Hepatocyte (in vitro differentiated cells): ENCODE results near the gene TUBAL3. TPM values are rescaled to one million over a fixed set of nuclear protein-coding genes. Genes with fewer than 3 reads are reported as not detected.

Experiments used
- DNase-seq: peaks from one replicate; pipeline ENCODE4 v3.0.0-alpha.2; 2016; ENCODE audit warnings: low spot score
- H2AFZ ChIP-seq: fragments of 200-600 bp; sonication (generic); 2 replicates; pipeline ENCODE4 v1.6.0; 2016; ENCODE audit warnings: antibody characterized with exemption, mild to moderate bottlenecking
- H3K27ac ChIP-seq: fragments of 200-600 bp; sonication (generic); 2 replicates; pipeline ENCODE4 v1.5.1; 2016; ENCODE audit warnings: mild to moderate bottlenecking
- H3K27me3 ChIP-seq: fragments of 200-600 bp; sonication (generic); 2 replicates; pipeline ENCODE4 v1.6.1; 2016
- H3K36me3 ChIP-seq: fragments of 200-600 bp; sonication (generic); replicated peaks from 2 replicates; pipeline ENCODE4 v1.5.1; 2016; ENCODE audit warnings: low read depth; ENCODE audit not compliant: insufficient read depth
- H3K4me1 ChIP-seq: fragments of 200-600 bp; sonication (generic); 2 replicates; pipeline ENCODE4 v1.5.1; 2016; ENCODE audit warnings: mild to moderate bottlenecking, moderate library complexity; ENCODE audit not compliant: insufficient read depth
- H3K4me2 ChIP-seq: fragments of 200-600 bp; sonication (generic); 2 replicates; pipeline ENCODE4 v1.6.0; 2016
- H3K4me3 ChIP-seq: fragments of 200-600 bp; sonication (generic); 2 replicates; pipeline ENCODE4 v1.5.1; 2016; ENCODE audit warnings: mild to moderate bottlenecking
- H3K79me2 ChIP-seq: fragments of 200-600 bp; sonication (generic); 2 replicates; pipeline ENCODE4 v1.6.0; 2017; ENCODE audit warnings: mild to moderate bottlenecking
- H3K9me2 ChIP-seq: fragments of 200-600 bp; sonication (generic); replicated peaks from 2 replicates; pipeline ENCODE4 v1.6.0; 2017; ENCODE audit warnings: mild to moderate bottlenecking; ENCODE audit not compliant: insufficient read depth
- H3K9me3 ChIP-seq: fragments of 200-600 bp; sonication (generic); 2 replicates; pipeline ENCODE4 v1.5.1; 2016; ENCODE audit warnings: low read depth, mild to moderate bottlenecking
- H4K20me1 ChIP-seq: fragments of 200-600 bp; sonication (generic); 2 replicates; pipeline ENCODE4 v1.6.0; 2016; ENCODE audit warnings: mild to moderate bottlenecking; ENCODE audit not compliant: insufficient read depth, poor library complexity, severe bottlenecking
- EZH2 ChIP-seq: fragments of 200-600 bp; sonication (generic); IDR thresholded peaks from 2 replicates; pipeline ENCODE4 v1.6.1; 2016; ENCODE audit warnings: antibody characterized with exemption, mild to moderate bottlenecking, borderline replicate concordance
- EZH2phosphoT487 ChIP-seq: fragments of 200-600 bp; sonication (generic); IDR thresholded peaks from one replicate; pipeline ENCODE4 v1.6.1; 2018; ENCODE audit warnings: antibody characterized with exemption, mild to moderate bottlenecking, low read depth, moderate library complexity; ENCODE audit not compliant: unreplicated experiment, severe bottlenecking
- WGBS: methylation state at CpG from one replicate; pipeline ENCODE4 v1.1.6; 2016; ENCODE audit warnings: low lambda C conversion rate; ENCODE audit errors: missing lambda C conversion rate; 5-methylcytosine and 5-hydroxymethylcytosine counted together
- polyA plus RNA-seq: library from polyadenylated mRNA; unstranded; fragments of >200 nt; fragmentation: Nextera tagmentation; extraction: Ambion mirVana; gene quantifications from 2 replicates; pipeline ENCODE4 v1.2.1, GENCODE V29; 2016
- total RNA-seq: library from RNA; depleted of rRNA; stranded (reverse); fragments of >200 nt; gene quantifications from 2 replicates; pipeline ENCODE4 v1.2.3, GENCODE V29; 2014
- TF ChIP-seq, protein P1 (sequence below): fragments of 200-600 bp; sonication (generic); IDR thresholded peaks from 2 replicates; pipeline ENCODE4 v1.5.1; 2016; ENCODE audit warnings: antibody characterized with exemption, mild to moderate bottlenecking; ENCODE audit not compliant: poor library complexity

TUBAL3 gene
- total and polyA plus RNA-seq, 2 experiments from 2014 or later: 0.58 to 1.7 TPM

DNA sequence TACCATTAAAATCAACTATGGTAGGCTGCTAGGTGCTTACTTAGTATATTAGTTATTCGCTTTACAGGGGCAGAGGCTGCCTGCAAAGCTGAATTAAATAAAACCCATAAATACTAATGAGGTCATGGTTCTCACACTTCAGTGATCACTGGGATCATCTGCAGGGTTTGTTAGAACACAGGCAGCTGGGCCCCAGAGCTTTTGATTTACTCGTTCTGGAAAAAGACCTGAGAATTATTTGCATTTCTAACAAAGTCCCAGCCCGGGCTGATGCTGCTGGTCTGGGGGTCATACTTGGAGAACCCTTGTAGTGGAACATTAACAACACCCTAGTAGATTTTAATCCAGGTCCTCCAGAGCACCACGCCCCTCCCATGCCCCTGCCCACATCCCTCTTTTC is 31.3 kb downstream of the TUBAL3 start:
- Histone ChIP-seq H2AFZ (no peak overlapping the region), H3K4me3 (no peak overlapping the region), H3K27me3 (no peaks in the 10 kb centered on the region), H3K9me3 (no peaks in the 10 kb centered on the region), H3K36me3 (no peaks in the 10 kb centered on the region), H3K4me1 (no peaks in the 10 kb centered on the region), H4K20me1 (no peaks in the 10 kb centered on the region), H3K9me2 (no peaks in the 10 kb centered on the region), H3K27ac (no peak overlapping the region), H3K4me2 (no peak overlapping the region), H3K79me2 (no peaks in the 10 kb centered on the region)
- TF ChIP-seq, protein P1, sequence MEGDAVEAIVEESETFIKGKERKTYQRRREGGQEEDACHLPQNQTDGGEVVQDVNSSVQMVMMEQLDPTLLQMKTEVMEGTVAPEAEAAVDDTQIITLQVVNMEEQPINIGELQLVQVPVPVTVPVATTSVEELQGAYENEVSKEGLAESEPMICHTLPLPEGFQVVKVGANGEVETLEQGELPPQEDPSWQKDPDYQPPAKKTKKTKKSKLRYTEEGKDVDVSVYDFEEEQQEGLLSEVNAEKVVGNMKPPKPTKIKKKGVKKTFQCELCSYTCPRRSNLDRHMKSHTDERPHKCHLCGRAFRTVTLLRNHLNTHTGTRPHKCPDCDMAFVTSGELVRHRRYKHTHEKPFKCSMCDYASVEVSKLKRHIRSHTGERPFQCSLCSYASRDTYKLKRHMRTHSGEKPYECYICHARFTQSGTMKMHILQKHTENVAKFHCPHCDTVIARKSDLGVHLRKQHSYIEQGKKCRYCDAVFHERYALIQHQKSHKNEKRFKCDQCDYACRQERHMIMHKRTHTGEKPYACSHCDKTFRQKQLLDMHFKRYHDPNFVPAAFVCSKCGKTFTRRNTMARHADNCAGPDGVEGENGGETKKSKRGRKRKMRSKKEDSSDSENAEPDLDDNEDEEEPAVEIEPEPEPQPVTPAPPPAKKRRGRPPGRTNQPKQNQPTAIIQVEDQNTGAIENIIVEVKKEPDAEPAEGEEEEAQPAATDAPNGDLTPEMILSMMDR: no peak
- TF ChIP-seq EZH2 (no peak), EZH2phosphoT487 (no peak)
- DNase-seq: no peak
- 81% methylated on average over 4 of the region's 4 CpGs for WGBS

DNA sequence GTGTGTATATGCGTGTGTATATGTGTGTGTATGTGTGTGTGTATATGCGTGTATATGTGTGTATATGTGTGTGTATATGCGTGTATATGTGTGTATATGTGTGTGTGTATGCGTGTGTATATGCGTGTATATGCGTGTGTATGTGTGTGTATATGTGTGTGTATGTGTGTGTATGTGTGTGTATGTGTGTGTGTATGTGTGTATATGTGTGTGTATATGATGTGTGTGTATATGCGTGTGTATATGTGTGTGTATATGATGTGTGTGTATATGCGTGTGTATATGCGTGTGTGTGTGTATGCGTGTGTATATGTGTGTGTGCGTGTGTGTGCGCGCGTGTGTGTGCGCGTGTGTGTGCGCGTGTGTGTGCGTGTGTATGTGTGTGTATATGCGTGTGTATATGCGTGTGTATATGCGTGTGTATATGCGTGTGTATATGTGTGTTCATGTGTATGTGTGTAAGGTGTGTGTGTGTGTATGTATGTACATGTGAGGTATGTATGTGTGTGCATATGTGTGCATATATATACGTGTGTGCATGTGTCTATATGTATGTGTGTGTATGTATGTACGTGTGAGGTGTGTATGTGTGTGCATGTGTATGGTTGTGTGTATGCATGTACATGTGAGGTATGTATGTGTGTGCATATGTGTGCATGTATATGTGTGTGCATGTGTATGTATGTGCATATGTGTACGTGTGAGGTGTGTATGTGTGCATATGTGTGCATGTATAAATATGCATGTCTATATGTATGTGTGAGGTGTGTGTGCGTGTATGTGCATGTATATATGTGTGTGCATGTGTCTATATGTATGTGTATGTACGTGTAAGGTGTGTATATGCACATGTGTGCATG is 33.9 kb downstream of the TUBAL3 start:
- Histone ChIP-seq H3K4me2 (no peak overlapping the region), H3K27me3 (no peaks in the 10 kb centered on the region), H3K36me3 (no peaks in the 10 kb centered on the region), H3K9me3 (no peaks in the 10 kb centered on the region), H3K27ac (no peak overlapping the region), H3K4me1 (no peaks in the 10 kb centered on the region), H2AFZ (no peak overlapping the region), H3K4me3 (no peak overlapping the region), H3K9me2 (no peaks in the 10 kb centered on the region), H3K79me2 (no peaks in the 10 kb centered on the region), H4K20me1 (no peaks in the 10 kb centered on the region)
- 96% methylated on average over 12 of the region's 28 CpGs for WGBS
- DNase-seq: no peak
- TF ChIP-seq EZH2phosphoT487: no peak
- no peak for TF ChIP-seq EZH2
- TF ChIP-seq, protein P1: no peak

DNA sequence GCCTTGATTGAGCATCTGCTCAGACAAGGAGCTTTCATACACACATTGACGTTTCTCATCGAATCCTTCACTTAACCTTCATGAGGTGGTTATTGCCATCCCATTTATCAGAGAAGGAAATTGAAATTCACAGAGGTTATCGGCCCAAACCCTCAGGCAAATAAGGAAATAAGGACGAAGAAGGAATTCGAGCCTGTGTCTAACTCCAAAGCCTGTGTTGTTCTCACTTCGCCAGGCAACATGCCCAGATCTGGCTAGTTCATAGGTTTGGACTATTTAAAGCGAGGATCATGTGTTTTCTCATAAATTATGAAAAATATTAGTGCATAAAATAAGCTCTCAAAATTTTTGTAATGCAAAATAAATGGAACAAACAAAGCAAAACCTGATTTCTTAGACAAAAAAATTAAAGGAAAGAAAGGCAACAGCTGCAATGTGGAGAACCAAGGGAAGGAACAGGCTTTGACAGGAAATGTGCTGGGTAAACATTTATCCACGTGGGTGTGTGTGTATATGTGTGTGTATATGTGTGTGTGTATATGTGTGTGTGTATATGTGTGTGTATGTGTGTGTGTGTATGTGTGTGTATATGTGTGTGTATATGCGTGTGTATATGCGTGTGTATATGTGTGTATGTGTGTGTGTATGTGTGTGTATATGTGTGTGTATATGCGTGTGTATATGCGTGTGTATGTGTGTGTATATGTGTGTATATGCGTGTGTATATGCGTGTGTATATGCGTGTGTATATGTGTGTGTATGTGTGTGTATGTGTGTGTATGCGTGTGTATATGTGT is 35.1 kb downstream of the TUBAL3 start:
- H2AFZ ChIP-seq: no peak overlapping the region
- 90% methylated on average over 10 of the region's 16 CpGs for WGBS
- no peaks in the 10 kb centered on the region for H3K4me1 ChIP-seq
- no peaks in the 10 kb centered on the region for H3K9me3 ChIP-seq
- H4K20me1 ChIP-seq: no peaks in the 10 kb centered on the region
- no peaks in the 10 kb centered on the region for H3K36me3 ChIP-seq
- TF ChIP-seq EZH2phosphoT487: no peak
- TF ChIP-seq, protein P1: no peak
- TF ChIP-seq EZH2: no peak
- H3K79me2 ChIP-seq: no peaks in the 10 kb centered on the region
- H3K9me2 ChIP-seq: no peaks in the 10 kb centered on the region
- H3K27ac ChIP-seq: no peak overlapping the region
- H3K27me3 ChIP-seq: no peaks in the 10 kb centered on the region
- H3K4me3 ChIP-seq: no peak overlapping the region
- DNase-seq: no peak
- no peak overlapping the region for H3K4me2 ChIP-seq
